BE2C (cell line): ENCODE results near the gene TAF11L8. TPM values are rescaled to one million over a fixed set of nuclear protein-coding genes. Genes with fewer than 3 reads are reported as not detected.
"Not testable (repeated sequence)": the region's sequence is repeated elsewhere in the genome, so short reads cannot be mapped to it uniquely, and the experiment has no call there.

Experiments
- DNase-seq: peaks from one replicate; pipeline ENCODE4 v3.0.0-alpha.2; 2020
- H3K27me3 ChIP-seq: fragments of 250-450 bp; sonication (Bioruptor Pico); 2 replicates; pipeline ENCODE4 v1.5.1; 2020; ENCODE audit warnings: mild to moderate bottlenecking
- H3K36me3 ChIP-seq: fragments of 250-450 bp; sonication (Bioruptor Pico); 2 replicates; pipeline ENCODE4 v1.5.1; 2020; ENCODE audit warnings: mild to moderate bottlenecking
- H3K4me1 ChIP-seq: fragments of 250-450 bp; sonication (Bioruptor Pico); 2 replicates; pipeline ENCODE4 v1.5.1; 2020
- H3K4me3 ChIP-seq: 2 replicates; pipeline ENCODE4 v1.5.1; 2011; ENCODE audit warnings: low read depth, low read length
- H3K9me3 ChIP-seq: fragments of 250-450 bp; sonication (Bioruptor Pico); 2 replicates; pipeline ENCODE4 v1.5.1; 2020
- CTCF ChIP-seq: IDR thresholded peaks from 2 replicates; pipeline ENCODE4 v1.5.1; 2012; ENCODE audit warnings: mild to moderate bottlenecking, low read depth, low read length
- polyA plus RNA-seq: library from polyadenylated mRNA; unstranded; fragments of >200 nt; gene quantifications from one replicate; pipeline ENCODE4 v1.2.1, GENCODE V29; 2012; ENCODE audit warnings: low read depth, missing spikeins; ENCODE audit not compliant: insufficient read length, insufficient read depth

The TAF11L8 gene
- not detected for polyA plus RNA-seq

DNA sequence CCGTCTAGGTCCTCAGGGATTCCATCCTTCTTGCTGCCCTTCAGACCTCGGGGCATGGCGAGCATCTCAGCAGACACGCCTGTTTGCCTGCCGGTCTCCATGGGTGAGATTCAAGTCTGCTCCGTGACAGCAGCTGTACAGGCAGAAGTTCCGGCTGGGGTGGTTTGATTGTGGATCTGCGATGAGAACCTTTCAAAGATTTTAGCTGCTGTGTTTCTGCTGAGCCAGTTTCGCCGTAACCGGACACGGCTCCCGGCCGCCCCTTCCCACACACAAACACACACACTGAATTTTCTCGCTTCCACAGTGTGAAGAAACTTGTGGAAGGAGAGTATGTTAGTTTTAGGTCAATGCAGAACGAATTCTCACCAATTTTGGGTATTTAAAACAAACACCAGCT lies at the start of gene TAF11L8:
Gene TAF11L8, minus strand, starts transcription at position 101 of the 400 bp plus-strand sequence.
- not testable (repeated sequence) for H3K27me3 ChIP-seq, H3K4me3 ChIP-seq, DNase-seq, H3K36me3 ChIP-seq, H3K4me1 ChIP-seq, H3K9me3 ChIP-seq

- no peaks in the 10 kb centered on the region for H3K9me3 ChIP-seq
- DNase-seq, result no peak
- TF ChIP-seq CTCF, result no peak
- no peaks in the 10 kb centered on the region for H3K36me3 ChIP-seq
- H3K4me3 ChIP-seq, result no peak within 1 kb of the TSS
- no peaks in the 10 kb centered on the region for H3K27me3 ChIP-seq
- no peaks in the 10 kb centered on the region for H3K4me1 ChIP-seq
These were observed 43.4 kb upstream of the TAF11L8 start, which contains the start of gene TAF11L14 for GRCh38 chr5:17634160-17634559. Gene TAF11L14, plus strand, starts transcription at chr5:17634460.

DNA sequence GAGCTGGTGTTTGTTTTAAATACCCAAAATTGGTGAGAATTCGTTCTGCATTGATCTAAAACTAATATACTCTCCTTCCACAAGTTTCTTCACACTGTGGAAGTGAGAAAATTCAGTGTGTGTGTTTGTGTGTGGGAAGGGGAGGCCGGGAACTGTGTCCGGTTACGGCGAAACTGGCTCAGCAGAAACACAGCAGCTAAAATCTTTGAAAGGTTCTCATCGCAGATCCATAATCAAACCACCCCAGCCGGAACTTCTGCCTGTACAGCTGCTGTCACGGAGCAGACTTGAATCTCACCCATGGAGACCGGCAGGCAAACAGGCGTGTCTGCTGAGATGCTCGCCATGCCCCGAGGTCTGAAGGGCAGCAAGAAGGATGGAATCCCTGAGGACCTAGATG lies 41.0 kb upstream of the TAF11L8 start, which contains the start of gene TAF11L13:
Gene TAF11L13, plus strand, starts transcription at position 301 of the 400 bp plus-strand sequence.
- H3K9me3 ChIP-seq, result not testable (repeated sequence)

GRCh38 chr5:17625686-17626085 lies 34.9 kb upstream of the TAF11L8 start:
- no peak for DNase-seq
- Histone ChIP-seq H3K4me3 (no peak overlapping the region), H3K36me3 (no peaks in the 10 kb centered on the region), H3K4me1 (no peaks in the 10 kb centered on the region), H3K9me3 (no peaks in the 10 kb centered on the region), H3K27me3 (no peaks in the 10 kb centered on the region)
- no peak for TF ChIP-seq CTCF

More for the DNA sequence above, 41.0 kb upstream of the TAF11L8 start, which contains the start of gene TAF11L13:
- H3K27me3 ChIP-seq, H3K4me1 ChIP-seq, H3K4me3 ChIP-seq, DNase-seq, H3K36me3 ChIP-seq: not testable (repeated sequence)

DNA sequence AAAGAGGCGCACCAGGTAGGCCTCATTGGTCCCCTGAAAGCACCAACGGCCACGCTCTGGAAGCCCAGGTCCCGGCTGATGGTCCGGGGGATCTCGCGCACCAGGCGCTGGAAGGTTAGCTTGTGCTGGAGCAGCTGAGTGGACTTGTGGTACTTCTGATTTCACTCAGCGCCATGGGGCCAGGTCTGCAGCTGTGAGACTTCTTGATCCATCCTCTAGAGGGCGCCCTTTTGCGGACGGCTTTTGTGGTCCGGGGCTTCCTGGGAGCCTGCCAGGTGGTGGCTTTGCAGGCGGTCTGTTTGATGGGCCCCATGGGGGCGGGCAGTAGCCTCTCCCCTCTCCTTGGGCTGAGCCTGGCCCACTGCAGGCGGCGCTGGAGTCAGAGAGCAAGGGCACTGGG lies 29.9 kb upstream of the TAF11L8 start:
- peak; percentile 24 for DNase-seq
- no peaks in the 10 kb centered on the region for H3K27me3 ChIP-seq
- H3K4me3 ChIP-seq, result no peak overlapping the region
- H3K4me1 ChIP-seq, result no peaks in the 10 kb centered on the region
- no peaks in the 10 kb centered on the region for H3K9me3 ChIP-seq
- peak; percentile 44 for TF ChIP-seq CTCF
- H3K36me3 ChIP-seq, result no peaks in the 10 kb centered on the region

- DNase-seq, result no peak
- no peaks in the 10 kb centered on the region for H3K27me3 ChIP-seq
- no peaks in the 10 kb centered on the region for H3K4me1 ChIP-seq
- H3K9me3 ChIP-seq, result no peaks in the 10 kb centered on the region
- no peak for TF ChIP-seq CTCF
- no peaks in the 10 kb centered on the region for H3K36me3 ChIP-seq
- H3K4me3 ChIP-seq, result no peak overlapping the region
These were observed 28.6 kb upstream of the TAF11L8 start for GRCh38 chr5:17619354-17619753.

DNA sequence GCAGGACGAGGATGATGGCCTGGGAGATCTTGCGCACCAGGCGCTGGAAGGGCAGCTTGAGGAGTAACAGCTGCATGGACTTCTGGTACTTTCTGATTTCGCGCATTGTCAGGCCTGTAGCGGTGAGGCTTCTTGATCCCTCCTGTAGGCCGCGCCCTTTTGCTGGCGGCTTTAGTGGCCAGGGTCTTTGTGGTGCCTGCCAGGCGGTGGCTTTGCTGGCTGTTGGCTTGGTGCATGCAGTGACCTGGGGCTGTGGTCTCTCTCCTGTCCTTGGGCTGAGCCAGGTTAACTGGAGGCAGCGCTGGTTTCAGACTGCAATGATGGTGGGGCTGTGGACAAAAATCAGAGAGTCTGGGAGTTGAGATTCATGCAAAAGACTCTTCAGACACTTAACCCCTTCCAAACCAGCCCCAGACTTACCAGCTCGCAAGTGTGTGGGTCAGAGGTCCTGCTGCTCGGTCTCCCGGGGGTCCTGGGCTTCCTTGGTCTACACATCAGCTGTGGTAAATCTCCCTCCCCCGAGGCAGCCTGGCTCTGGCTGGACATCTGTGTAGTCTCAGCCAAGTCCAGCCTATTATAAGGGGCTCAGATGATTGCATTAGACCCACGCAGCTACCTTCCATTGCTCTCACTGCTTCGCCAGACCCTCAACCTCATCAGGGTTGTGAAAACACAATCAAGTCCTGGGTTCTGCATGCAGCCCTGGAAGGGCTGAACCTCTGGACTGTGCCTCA lies 24.3 kb upstream of the TAF11L8 start:
- Histone ChIP-seq H3K9me3 (no peaks in the 10 kb centered on the region), H3K27me3 (no peaks in the 10 kb centered on the region), H3K4me1 (no peaks in the 10 kb centered on the region), H3K36me3 (no peaks in the 10 kb centered on the region), H3K4me3 (no peak overlapping the region)
- TF ChIP-seq CTCF, result no peak
- DNase-seq, result no peak

- H3K36me3 ChIP-seq, DNase-seq, H3K4me1 ChIP-seq, H3K27me3 ChIP-seq, H3K4me3 ChIP-seq, H3K9me3 ChIP-seq: not testable (repeated sequence)
These were observed 19.3 kb upstream of the TAF11L8 start, which contains the start of gene TAF11L12 for GRCh38 chr5:17610092-17610491. Gene TAF11L12, plus strand, starts transcription at chr5:17610392.

DNA sequence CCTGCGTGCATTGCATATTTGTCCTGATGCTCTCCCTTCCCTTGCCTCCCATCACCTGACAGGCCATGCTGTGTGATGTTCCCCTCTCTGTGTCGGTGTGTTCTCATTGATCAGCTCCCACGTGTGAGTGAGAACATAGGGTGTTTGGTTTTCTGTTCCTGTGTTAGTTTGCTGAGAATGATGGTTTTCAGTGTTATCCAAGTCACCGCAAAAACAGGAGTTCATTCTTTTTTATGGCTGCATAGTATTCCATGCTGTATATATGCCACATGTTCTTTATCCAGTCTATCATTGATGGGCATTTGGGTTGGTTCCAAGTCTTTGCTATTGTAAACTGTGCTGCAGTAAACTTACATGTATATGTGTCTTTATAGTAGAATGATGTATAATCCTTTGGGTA lies 16.7 kb upstream of the TAF11L8 start:
- not testable (repeated sequence) for DNase-seq, H3K27me3 ChIP-seq, H3K4me1 ChIP-seq, H3K4me3 ChIP-seq, H3K9me3 ChIP-seq, H3K36me3 ChIP-seq
